Measurements from ENCODE around the gene VRK2.

VRK2 gene
- total RNA-seq = 26.9 to 41.3 reads per million in 2 experiments

DNA sequence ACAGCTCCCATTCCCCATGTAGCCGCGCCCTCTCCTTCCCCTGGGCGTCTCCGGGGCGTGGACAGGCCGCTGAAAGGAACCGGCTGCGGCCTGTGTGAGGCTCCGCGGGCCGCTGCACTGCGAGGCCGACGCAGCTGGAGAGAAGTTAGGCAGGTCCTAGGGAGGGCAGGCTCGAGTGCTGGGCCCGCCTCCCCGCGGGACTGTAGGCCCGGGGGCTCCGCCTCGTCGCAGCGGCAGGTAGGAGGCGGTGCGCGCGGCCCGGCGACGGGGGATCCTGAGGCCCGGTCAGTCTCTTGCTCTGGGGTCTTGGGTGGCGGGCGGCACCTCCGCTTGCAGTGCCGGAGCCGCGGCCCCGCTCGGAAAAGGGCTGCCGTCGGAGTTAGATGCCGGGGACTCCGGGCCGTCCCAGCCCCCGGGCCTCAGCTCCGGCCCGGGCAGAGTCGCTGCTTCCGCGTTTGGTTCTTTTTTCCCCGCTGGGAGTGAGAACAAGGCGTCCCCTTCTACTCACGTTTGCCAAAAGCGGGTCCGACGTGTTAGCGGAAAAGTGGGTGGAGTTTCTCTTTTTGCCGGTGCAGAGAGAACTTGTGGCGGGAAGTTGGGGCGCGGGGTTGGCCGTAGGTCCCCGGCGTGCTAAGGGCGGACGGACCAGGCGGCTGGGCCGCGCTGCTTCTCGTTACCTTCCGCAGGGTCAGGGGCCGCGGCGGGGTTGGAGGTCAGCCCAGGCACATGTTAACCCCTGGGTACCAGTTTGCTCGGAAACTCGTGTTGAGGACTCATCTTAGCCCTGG lies at the start of gene VRK2:
Gene VRK2 (plus strand): TSS at position 222 of the 788 bp plus-strand sequence. CDS start 2,026 bp downstream, outside the sequence.
- DNase-seq (ENCODE audit: low read depth) = peak; percentile 71

DNA sequence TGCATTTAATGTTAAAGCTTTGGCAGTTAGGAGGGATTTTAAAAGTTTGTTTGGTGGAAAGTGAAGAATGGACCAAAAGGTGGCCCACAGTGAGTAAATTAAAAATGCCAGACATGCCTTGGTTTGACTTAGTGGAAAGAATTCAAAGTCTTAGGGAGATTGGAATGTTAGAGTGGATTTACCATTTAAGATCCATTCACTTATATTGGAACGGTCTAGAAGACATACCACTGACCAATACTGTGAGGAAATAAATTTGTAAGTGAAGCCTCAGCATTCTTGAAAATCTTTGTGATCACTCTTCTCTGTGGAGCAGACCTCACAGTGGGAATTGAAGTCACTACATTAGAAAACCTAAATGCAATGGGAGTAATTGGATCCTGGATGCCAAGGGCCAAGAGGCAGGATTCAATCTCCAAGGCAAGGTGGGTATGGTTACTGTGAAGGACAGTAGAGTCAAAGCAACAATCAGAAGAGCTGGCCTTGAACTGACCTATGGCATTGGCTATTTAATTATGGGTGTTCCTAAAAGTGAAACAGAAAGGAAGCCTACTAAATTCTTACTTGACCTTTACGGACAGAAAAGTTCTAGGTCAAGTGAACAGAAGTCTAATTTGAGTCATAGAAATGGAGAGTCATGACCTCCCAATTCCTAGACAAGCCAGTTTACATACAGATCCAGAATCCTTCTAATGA lies 40.2 kb upstream of the VRK2 start:
- DNase-seq (ENCODE audit: low read depth) = no peak

DNA sequence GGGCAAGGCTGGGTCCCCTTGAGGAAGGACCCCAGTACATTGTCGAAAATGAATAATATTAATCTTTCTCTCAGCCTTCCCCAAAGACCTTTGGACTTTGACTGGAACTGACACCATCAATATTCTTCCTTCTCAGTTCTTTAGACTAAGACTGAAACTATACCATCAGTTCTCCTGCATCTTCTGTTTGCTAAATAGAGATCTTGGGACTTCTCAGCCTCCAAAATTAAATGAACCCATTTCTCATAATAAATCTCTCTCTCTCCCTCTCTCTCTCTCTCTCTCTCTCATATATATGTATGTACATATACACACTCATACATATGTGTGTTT lies 39.7 kb upstream of the VRK2 start:
- no peak for DNase-seq (ENCODE audit: low read depth)

DNA sequence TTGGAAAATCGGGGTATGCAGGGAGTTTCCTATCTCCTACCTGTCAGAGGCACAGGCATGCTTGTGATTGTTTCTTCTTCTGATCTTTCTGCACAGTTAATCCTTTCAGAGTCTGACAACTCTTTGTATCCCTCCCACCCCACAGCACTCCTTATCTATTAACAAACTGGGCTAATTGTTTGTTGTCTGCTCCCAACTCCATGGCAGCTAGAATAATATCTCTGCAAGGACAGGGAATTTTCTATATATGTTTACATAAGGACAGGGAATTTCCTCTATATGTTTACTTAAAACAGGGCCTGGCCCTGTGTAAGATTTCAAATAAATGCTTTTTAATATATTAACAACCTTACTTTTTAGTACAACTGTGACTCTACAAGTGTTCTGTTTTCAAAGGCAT lies 36.0 kb upstream of the VRK2 start:
- no peak for DNase-seq (ENCODE audit: low read depth)

DNA sequence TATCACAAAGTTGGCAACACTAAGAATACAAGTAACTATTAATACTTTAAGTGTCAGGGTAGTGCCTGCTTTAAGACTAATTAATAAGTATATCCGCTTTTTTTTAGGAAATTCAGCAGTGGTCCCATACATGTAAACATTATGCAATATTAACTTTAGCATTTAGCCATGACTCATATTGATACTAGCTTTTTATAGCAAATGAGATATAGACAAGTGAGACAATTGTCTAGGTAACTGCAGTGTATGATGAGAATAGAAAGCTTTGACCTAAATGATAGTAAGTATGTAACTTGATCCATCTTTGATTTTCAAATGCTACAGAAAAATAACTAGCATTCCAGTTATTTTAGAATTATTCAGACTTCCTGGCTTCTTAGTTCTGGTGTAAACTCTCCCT lies 27.4 kb upstream of the VRK2 start:
- DNase-seq (ENCODE audit: low read depth) = no peak

DNA sequence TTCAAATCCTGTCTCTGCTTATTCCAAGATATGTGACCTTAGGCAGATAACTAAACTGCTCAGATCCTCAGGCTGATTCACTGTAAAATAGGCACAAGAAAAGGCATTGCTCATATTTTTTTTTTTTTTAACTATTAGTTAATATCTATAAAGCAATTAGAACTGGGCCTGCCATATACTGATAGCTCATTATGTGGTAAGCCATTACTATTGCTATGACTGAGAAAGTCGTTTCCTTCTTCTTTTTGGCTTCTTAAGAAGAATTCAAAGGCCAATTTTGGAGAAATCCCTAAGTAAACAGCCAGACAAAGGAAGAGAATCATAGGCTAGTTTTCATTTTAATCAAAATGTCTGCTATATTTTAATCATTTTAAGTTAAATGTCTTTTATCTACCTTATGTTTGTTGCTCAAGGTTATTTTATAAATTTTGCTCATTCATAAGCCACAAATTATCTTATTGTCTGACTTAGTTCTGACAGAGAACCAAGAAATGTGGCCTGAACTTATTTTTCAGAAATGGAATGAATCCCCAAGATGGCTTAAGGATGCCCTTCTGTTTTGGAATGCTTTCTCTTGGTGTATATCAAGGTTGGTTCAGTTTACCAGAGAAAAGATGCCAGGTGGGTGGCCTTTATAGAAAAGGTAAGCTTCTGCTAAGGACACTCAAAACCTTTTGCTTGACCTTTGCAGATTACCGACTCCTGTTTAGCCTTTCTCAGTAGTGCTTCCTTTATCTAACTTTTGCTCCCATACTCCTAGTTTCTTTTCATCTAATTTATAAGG lies 21.3 kb upstream of the VRK2 start:
- no peak for DNase-seq (ENCODE audit: low read depth)

DNA sequence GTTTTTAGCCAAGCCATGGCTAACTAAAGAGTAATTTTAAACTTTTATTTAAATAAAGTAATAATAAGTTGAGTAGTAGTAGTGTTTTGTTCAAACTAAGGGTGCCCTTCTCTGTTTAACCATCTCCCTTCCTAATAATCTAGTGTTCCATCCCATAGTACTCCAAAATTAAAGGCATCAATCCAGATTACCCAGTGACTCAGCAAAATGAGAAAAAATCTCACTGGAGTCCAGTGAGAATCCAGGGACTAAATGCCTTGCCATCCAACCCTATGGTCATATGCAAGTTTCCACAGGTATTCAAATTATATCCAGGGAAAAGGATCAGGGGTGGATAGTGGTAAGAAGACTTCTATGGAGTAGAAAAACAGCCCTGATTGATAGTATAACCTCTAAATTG lies 19.6 kb upstream of the VRK2 start:
- DNase-seq (ENCODE audit: low read depth) = no peak

DNA sequence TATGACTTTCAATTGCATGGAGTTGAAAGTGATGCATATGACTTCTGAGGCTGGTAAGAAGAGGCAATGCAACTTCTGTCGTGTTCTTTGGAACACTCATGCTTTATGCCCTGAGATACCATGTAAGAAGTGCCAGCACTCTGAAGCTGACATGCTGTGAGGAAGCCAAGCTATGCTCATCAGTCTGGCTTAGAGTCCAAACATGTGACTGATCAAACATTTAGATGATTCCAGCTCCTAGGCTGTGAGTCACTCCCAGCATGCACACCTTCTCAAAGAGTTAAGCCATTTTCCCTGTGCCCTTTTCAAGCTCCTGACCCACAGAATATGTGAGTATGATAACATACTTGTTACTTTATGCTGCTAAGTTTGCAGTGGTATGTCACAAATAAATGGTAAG lies 15.8 kb upstream of the VRK2 start:
- no peak for DNase-seq (ENCODE audit: low read depth)

DNA sequence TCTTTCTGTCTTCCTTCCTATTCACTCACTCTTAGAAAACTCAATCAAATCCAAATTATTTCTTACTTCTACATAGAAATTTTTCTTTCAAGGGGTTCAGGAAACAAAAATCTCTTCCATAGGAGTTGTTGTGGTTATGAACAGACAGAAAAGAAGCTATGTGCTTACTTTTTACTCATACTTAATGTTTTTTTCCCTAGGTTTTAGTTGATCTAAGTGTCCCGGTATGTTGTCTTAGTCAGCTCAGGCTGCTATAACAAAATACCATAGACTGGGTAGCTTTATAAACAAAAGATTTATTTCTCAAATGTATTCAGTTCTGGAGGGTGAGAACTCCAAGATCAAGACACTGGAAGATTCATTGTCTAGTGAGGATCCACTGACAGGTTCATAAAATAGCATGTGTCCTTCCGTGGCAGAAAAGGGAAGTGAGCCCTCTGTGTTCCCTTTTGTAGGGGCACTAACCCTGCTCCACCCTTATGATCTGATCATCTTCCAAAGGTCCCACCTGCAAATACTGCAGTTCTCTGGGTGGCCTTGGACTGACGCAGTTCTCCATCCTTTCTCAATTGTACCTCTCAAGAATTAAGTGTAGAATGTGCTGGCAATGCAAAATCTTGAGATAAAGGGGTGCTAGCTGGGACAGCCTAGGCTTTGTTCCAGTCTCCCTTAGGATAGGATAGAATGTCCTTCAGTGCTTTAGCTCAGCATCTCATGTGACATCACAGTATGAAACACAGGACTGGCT lies 14.4 kb upstream of the VRK2 start:
- no peak for DNase-seq (ENCODE audit: low read depth)

DNA sequence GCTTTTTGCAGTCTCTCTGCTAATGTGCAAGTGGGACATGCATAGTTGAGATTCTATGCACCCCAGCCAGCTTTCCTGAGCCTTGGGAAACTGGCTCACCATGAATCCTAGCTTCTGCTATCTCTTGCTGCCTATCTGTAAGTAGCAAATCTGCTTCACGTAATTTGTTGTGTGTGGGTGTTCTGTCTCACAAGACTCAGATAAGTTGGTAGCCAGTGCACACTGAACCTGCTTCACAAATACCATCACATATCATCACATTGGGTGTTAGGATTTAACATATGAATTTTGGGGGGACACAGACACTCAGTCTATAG lies 13.9 kb upstream of the VRK2 start:
- DNase-seq (ENCODE audit: low read depth) = no peak

DNA sequence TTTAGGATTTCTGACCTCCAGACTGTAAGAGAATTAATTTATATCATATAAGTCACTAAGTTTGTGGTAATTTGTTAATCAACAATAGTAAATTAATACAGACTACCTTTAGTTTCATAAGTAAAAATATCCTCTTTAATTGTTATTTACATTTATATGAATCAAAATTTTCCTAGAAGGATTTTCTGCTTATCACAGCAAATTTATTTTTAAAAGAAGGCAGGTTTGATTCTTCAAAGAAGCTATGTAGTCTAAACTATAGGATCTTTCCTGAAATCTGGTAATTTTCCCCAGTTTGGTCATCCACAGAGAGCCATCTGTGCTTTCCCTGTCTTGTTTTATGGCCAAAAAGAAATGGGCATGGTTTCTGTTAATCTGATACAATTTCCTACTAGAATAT lies 13.1 kb upstream of the VRK2 start:
- no peak for DNase-seq (ENCODE audit: low read depth)

DNA sequence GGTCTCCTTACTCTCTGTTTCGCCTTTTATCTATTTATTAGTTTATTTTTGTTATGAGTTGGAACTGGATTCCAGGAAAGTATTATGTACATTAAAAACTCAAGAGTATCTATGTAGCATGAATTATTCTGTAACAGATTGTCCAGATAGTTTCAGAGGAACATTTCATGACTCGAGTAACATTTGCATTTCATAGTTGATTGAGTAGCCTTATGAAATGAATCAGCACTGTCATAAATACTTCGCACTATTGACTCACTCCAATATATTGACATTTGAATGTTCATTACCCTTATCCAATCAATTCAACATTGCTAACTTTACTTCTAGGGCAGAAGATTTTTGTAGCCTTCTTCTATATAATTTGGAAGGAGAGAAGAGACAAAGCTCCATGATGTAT lies 11.3 kb upstream of the VRK2 start:
- no peak for DNase-seq (ENCODE audit: low read depth)

DNA sequence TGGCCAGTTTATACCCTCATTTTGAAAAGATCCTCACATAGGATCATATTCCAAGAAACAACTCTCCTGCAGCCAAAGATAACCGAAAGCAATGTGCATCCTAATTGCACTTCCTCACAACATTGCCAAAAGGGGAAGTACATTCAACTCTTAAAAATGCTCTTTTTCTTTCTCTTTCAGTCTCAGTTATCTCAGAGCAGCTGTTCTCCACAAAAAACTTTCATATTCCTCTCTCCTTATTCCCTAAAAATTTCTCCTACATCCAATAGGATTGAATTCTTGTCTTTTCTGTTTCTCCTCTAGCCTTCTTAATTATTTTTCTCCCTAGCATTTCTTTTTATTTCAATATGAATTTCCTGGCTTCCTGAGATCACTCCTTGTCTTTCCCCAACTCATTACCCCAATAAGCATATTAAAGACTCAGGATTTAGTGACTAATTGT lies 7.4 kb upstream of the VRK2 start:
- DNase-seq (ENCODE audit: low read depth) = no peak

DNA sequence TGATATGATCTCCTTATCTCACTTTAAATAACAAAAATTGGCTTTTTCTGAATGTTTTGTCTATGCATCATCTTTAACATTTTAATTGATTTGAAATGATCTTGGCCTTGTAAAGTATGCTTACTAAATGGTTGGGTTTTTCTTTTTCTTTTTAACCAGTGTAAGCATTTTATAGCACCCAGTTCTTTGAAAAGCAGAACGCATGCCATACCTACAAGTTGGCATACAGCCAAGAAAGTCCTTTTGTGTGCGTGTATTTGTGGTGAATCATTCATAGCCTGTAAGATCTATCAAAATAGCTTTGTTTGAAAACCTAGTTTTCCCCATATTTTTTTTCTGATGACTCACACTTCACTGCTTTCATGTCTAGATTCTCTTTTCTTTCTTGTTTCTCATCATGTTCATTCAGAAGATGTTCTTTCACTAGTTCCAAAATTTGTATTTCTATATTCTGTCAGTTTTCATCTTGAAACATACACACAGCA lies 4.1 kb upstream of the VRK2 start:
- no peak for DNase-seq (ENCODE audit: low read depth)

DNA sequence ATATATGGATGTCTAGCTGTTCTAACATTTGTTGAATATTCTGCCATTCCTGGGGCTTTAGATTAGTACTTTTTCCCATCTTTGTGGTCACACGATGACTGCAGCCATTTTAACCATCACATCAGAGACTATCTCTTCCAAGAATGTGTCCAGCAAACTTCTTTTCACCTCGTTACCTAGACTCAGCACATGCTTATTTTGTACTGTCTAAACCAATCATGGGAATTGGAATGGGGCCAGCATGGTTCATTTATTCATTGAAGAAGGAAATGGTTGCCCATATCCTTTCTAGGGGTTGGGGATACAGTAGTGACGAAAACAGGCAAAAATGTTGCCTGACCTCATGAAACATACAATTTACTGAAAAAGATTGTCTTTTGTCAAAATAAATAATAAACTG lies 2.5 kb upstream of the VRK2 start:
- no peak for DNase-seq (ENCODE audit: low read depth)

DNA sequence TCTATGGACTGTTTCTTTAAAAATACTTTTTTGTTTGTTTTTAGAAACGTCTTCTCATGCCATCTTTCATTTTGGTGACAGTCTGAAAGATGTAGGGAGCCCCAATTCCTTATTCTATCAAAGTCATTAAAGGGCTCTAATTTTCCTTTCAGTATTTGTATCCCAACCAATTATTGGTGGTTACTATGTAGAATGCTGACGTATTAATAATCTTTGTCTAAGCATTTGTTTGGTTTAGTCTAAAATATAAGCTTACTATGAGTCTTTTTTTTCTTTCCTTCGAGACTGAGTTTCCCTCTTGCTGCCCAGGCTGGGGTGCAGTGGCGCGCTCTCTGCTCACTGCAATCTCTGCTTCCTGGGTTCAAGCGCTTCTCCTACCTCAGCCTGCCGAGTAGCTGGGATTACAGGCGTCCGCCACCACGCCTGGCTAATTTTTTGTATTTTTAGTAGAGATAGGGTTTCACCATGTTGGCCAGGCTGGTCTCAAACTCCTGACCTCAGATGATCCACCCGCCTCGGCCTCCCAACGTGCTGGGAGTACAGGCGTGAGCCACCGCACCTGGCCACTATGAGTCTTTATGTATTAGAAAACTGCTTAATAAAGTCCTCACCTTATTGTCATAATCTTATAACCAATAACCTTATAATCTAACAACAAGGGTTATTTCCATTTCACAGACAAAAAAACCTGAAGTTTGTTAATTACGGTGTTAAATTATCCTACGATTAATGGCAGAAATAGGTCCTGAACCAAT lies 849 bp upstream of the VRK2 start:
- no peak for DNase-seq (ENCODE audit: low read depth)

DNA sequence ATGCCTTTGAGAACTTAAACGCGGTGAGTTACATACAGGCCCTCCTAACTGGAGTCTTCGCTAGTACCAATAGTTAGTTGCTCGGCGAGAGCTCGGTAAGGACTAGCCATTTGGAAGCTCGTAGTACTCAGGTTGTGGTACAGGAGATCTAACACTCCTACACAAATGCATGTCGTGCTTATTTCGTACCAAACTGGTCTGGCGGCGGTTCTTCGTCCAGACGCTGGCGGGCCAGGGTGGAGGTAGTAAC lies 346 bp upstream of the VRK2 start:
- no peak for DNase-seq (ENCODE audit: low read depth)

DNA sequence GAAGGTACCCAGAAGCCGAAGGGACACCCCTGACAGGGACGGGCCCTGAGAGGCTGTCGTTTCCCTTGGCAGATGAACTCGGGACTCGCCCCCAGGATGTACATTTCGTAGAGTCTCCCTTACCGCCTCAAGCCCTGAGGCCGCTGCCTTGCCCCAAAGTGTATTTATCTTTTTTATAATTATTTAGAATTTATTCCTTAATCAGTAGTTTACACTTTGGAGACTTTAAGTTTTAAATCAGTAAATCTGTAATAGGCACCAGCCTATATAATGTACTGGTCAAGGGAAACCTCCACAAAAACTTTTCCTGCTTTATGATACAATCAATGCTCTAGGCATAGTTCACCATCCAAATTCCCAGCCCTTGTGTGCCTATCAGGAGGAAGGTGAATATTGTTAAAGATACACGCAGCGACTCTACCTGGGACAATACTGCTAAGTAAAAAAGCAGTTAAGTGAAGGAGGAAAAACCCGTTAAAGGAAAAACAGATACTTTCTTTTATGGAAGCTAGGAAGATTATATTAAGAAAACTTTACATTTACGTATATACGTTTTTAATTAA lies 848 bp downstream of the VRK2 start:
- DNase-seq (ENCODE audit: low read depth) = no peak

DNA sequence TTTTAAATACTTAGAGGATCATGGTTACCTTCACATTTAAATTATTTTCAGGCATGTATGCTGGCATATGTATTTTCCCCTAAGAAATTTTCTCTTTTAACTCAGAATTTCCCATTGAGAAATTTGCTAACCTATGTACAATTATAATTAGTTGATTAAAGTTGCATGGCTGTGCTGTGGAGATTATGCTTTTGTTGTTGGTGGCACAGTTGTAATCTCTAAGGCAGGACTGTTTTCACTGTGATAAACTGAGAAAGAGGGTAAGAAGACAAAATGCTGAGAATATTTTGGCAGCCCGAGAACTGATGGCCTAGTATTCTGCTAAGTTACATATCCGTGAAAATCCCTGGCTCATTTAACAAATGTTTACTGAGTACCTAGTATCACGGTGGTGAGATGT lies 1.4 kb downstream of the VRK2 start:
- no peak for DNase-seq (ENCODE audit: low read depth)

DNA sequence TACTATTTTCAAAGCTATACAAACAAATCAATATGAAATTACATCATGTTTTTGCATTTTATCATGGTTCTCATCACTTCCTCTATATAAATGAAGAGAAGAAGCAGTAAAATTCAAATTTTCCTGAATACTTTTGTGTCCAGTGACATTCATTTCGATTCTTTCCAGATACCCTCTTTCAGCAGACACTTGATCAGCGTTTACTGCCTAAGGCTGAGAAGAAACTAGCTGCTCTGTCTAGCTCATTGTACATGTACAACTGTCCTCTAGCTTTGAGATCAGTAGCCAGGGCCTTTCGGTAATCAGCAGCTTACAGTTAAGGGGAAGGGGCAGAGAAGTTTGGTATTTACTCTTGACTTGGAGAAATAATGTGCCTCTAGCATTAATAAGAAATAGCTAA lies 4.8 kb downstream of the VRK2 start:
- DNase-seq (ENCODE audit: low read depth) = no peak

DNA sequence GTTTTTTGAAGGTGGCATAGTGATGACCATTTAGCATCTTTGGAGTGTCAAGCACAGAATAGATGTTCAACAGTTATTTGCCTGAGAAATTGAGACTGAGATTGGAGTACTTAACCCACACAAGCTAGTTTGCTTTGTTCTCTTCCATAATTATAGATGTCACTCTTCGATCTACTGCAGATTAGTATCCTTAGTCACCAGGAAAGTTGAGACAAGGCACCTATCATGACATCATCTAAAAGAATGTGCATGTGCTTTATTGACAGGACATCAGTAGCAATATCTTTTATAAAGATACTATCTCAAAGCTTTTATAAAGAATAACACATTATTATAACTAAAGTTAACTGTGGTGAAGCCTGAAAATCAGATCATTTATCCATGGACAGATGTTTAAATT lies 6.4 kb downstream of the VRK2 start:
- DNase-seq (ENCODE audit: low read depth) = no peak

Data from T follicular helper cell (primary cell).